GM18499 (cell line): ENCODE data around the gene STAT4.

Source experiments
- ATAC-seq: cut with Tn5 transposase; IDR thresholded peaks from one replicate; pipeline ENCODE4 v1.9.1; 2021; ENCODE audit warnings: moderate number of reproducible peaks; ENCODE audit not compliant: insufficient read depth, unreplicated experiment

The STAT4 gene

DNA sequence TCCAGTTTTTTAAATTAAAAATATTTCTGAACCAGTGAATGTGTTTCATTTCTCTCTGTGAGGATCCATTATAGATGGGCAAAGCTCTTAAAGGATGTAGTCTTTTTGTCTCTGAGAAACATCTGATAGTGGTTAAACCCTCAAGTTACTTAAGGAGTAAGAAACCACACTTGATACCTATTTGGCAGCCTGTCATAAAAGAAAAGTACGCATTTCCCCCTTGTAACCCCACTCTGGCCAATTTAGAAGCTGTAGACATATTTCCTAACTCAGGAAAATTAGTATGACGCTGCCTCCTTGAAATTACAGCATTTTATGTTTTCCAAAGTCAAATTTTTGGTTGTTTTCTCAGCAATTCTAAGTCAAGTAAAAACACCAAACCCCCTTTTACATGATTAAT is 2.0 kb downstream of the STAT4 start:
- ATAC-seq, result no peak

DNA sequence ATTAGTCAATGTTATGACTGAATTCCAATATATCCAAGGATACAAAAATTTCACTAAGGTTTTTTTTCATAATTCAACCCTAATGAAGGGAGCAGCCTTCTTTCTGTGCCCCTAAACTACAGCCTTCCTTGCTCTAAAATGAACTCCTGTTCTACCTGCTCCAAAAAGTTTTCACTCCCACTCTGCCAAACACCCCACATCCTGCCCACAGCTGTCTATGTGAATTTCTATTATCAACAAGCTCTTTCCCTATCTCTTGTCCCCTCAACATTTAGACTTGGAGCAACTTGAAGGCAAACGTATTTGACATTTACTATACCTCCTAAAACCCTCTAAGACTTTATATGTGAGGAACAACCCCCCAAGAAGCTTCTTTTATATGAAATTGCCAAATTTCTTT is 2.5 kb downstream of the STAT4 start:
- no peak for ATAC-seq

DNA sequence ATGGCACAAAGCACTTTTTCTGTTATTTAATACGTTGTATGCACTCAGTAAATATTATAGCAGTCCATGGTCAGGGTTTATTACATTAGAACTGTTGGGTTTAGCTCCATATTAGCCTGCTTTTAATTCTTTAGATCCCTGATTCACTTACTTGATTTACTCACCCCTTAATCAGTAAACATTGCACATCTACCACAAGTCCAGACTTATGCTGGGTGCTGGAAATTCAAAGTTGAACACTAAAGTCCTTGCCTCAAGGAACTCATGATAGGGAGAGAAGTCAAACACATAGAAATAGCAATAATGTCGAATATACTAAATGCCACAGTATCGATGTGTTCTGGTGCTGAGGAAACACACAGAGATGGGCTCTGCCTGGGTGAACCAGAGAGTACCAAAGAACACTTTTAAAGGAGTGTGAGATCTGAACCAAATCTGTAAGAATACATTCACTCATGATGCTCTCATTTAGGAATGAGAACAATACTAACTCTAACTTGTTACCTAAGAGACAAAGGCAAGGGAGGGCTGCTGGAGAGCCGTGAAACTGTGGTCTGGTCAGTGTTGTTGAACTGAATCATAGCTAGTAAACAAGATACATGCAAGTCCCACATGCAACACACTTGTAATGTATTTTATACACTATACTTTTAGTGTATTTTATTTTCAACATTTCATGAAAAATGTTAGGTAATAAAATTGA is 4.9 kb downstream of the STAT4 start:
- no peak for ATAC-seq

DNA sequence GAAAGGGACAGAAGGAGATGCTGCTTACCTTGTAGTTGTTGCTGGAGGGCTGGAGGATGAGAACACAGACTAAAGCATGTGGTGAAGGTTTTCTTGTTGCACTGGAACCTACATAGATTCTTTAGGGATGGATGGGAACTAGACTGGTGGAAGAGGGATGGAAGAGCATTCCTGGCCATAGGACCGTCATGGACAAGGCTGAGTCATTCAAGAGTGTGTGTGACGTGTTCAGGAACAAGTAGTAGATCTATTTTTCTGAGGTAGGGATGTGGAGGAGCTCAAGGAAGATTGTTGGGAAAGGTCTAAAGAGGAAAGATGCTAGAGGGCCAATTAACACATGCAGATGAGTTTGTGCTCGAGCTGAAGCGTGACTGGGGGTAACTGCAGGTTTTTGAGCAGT is 6.6 kb downstream of the STAT4 start:
- ATAC-seq, result no peak

DNA sequence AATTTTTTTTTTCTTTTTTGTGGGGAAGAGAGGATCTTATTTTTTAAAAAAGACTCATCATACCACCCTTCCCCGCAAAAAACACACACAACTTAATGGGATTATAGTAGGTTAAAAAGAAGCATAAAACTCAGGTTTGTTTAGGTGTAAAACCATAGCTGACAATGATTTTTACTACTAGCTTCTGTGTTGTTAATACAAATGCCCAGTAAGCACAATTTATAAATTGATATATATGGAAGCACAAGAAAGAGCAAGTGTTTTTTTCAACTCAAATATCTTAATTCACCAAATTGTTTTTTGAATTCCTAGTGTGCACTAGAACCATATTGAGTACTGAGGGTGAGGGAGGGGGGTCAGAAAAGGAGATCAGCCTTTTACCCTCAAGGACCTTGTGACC is 7.0 kb downstream of the STAT4 start:
- ATAC-seq, result no peak

DNA sequence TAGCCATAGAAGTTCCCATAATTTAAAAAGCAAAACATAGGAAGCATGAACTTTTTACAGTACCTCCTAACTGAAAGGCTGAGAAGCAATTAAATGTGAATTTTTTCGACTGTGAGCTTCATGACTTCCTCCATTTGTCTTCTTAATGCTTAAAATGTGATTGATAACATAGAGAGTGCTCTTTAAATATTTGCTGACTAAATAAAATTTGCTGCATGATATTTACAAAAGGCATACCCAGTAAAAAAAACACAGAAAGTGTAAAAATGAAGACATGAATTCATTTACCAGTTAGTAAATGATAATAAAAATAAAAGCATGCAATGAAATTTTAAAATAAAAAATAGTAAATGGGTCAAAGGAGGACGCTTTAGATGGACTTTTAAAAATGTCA is 21.9 kb downstream of the STAT4 start:
- ATAC-seq, result no peak

DNA sequence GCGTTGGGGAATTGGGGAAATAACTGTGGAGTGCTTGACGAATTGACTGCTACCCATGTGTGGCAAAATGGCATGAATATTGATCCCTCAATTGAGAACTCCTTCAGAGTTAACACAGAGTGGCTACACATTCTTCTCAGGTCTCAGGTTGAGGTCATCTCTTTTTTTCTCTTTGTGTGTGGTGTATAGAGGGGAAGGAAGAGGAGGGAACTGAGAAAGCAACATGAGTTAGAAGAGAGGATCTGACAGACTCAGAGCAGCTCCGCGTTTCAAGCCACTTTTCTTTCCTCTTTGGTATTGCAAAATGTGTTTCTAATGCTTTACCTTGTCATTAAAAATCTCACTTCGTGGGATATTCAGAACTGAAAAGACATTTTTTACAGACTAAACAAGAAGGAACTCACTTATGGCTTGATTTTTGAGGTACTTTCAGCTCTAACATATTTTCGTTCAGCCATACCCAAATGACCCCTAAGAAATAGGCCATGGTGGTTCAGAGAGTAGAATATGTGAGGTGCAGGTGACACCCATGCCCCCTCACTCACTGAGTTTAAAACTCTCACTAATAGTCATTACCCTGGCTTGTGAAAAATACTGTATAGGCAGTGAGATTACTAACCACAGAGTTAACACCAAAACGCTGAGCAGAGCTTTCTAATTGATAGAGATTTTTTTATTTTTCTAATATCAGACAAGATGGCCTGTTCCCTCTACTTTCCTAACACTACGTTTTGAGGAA is 22.5 kb downstream of the STAT4 start:
- peak; percentile 97 for ATAC-seq

DNA sequence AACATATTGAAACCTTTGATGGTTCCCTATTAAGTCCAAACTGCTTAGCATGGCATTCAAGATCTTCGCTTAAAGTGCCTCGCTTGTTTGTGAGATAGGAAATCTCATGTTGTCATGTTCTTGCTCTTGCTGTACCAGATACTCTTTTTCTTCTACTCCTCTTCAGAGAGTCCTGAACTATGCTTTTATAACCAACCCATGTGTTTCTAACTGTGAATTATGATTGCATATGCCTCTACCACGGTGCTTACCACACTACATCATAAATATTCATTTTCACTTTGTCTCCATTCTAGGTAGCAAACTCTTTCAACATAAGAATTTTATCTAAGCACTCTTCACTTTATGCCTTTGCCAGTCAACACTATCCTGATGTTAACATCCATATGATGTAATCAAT is 23.6 kb downstream of the STAT4 start:
- ATAC-seq, result no peak

DNA sequence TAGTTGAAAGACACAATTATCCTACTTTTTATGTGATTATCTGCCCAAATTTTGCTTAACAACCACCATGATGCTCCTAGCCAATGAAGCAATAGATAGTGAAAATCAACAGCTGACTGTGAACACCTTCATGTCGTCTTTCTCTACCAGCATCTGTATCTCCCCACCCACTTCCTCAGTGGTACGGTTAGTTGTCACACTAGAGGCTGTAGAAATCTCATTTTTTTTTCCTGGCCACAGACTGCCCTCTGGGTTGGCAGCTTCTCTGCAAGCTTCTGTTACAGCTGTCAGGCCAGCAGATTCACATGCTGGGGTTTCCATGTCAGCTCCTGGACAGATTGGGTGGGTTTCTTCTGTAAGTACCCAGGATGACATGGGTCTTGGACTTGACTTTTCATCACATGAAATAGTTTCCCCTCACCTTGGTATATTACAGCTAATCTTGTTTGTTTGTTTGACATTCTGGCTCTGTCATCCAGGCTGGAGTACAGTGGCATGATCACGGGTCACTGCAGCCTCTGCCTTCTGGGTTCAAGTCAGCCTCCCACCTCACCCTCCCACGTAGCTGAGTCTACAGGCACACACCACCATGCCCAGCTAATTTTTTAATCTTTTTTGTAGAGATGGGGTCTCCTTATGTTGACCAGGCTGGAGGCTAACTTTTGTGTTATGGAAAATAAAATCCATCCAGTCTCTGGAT is 24.3 kb downstream of the STAT4 start:
- ATAC-seq, result no peak

DNA sequence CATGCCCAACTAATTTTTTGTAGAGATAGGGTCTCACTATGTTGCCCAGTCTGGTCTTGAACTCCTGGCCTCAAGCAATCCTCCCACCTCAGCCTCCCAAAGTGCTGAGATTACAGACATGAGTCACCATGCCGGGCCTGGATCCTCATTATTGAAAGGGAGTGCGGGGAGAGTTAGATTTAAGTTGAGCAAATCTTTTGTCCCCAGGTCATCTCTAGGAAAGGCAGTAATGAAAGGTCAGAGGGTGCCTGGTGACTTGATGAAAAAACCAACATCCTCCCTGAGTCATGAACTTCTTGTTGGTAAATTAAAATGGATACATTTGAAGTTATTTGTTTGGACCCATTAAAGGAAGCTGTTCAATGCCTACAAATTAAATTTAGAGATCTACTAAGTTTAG is 25.1 kb downstream of the STAT4 start:
- no peak for ATAC-seq

DNA sequence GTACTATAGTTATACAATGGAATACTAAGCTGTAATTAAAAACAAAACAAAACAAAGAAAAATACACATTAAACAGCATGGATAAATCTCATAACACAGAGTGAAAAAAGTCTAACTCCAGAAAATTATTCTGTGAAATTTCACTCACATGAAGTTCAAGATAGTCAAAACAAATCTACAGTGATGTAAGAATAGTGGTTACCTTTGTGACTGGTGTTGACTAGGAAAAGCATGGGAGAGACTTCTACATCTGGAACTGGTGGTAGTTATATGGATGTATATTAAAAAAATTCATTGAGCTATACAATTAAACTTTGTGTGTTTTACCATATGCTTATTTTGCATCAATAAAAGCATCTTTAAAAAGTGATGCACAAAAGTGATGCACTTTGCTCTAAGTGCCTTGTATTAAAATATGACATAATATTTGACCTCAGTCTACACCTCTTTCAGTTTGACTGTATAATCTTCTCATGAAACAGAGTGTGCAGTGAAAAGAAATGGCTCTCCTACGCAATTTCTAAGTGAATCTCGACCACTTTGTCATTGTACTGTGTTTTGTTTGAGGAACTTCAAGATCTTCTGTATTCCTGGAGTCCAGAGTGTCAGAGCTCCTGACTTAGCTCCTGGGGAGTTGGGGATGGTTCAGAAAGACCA is 28.0 kb downstream of the STAT4 start:
- ATAC-seq, result peak; percentile 87

DNA sequence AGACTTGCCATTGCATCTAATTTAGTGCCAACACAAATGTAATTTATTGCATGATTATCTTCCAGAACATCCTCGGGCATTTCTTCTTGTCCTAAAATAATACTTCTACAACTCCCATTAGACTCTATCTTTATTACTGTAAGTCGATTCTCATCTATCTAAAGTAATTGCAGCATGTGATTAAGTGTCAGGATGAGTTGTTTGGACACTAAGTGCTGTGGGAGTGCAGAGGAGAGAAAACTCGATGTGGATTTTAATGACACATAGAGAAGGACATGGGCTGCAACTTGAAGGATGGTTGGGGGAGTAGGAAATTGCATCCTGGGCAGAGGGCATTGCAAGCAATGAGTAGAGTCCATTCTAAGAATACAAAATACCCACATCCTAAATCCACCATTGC is 33.5 kb downstream of the STAT4 start:
- no peak for ATAC-seq

DNA sequence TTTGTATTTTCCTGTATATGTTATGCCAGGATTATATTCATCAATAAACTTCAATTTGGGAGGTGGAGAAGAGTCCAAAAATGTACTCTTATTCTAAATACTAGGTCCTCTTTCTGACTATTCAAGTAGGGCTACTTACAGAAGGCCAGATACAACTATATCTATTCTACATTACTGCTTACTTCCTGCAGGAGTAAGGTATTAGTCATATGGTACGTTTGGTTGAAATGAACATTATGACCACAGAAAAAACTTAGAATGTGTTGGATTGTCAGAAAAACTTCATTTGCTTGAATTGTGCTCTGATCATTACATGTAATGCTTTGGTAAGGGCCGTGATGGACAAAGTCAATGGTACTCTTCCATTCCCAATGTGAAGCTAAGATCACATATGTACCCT is 35.0 kb downstream of the STAT4 start:
- ATAC-seq, result peak; percentile 42

DNA sequence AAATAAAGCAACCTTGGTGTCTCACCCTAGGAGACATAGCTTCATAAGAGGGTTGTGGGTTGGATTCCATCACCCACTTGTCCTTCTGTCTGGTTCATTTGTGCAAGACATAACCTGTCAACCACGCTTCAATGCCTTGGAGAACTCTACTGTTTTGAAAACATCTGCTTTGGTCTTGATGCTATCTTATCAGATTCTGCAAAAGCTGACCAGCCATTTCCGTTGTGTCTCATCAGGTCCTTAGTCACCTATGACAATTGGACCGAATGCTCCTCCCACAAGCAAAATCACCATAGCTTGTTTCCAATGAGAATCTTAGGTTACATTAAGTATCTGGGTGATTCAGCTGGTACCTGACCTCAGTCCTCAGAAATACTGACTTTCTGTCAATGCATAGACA is 35.4 kb downstream of the STAT4 start:
- ATAC-seq, result peak; percentile 36

DNA sequence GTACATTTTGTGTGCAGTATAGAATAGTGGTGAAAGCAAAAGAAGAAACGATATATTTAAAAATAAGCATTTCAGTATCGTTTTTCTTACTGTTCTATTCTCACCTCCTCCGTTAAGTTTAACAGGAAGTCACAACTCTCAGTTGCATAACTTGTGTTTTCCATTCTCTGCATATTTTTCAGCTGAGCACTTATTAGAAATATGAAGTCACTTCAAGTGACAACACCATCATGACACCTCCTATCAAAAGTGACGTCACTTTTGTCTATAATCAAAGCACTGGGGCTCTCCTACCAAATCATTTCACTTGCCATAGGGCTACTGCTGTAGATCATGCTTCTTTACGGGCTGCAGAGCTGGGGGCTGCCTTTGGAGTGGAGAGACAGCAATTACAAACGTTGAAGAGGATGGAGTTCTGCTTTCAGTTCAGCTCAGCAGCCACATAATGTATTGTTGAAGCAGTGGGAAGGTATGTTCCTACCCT is 36.3 kb downstream of the STAT4 start:
- peak; percentile 66 for ATAC-seq

DNA sequence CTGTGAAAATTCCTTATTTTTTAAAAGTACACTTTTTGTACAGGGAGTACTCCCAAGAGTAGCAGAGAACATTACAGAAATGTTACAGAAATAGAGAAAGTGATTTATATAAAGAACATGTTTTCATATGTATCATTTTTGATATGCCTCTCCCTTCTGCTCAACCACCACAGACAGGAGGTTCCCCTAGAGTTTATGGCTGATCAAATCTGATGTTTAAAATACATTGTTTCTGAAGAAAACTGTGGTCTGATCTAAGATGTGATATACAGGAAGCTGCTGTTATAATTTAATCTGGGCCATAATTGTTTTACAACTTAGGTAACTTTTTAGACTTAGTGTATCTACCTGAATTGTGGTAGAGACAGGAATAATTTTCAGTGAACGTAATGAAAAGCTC is 37.0 kb downstream of the STAT4 start:
- ATAC-seq, result no peak

DNA sequence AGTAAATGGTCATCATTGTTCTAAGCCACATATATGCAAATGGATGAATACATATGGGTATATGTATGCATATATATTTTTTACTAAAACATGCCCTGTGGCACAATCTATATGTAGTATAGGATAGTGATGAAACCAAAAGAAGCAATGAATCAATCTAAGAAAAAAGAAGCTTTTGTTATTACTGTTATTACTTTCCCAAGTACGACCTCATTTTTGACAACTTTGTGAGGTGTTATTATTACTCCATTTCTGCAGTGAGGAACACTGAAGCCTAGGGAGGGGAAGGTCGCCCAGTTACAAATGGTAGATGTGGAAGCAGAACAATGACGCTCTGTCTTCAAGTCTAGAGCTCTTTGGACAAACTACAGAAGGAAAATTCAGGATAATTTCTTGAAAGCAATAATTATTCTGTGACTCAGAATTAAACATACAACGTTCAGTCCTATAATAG is 38.3 kb downstream of the STAT4 start:
- ATAC-seq, result no peak

DNA sequence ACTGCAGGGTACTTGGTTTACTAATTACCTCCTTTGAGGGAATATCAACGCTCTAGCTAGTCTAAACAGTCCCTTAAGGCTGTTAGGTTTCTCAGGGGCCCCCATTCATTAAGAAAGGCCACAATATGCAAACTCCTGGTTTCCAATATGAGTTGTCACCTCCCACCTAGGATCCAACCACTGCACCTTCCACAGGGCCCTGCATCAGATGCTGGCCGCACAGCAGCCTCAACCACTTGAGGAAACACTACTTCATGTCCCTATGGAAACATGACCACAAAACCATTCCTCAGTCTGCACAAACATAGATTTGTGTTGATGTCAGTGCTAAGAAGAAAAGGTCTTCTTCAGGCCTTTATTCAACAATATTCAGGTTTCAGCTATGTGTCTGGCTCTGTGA is 40.9 kb downstream of the STAT4 start:
- no peak for ATAC-seq

DNA sequence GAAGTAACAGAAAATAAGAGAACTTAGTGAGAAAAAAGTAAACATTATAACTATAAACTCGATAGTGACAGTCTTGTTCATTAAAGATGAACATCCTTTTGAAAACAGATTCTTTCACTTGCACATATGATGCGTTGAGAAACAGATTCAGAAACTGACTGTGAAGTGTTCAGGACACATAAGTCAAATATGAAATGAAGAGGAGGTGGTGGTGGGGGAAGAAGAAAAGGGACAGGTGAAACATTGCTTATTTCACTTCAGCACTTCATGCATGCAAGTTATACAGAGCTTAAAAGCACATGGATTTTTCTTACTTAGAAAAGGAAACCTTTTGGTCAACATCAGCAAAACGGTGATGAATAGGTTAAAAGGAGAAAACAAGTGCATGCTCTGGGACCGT is 42.5 kb downstream of the STAT4 start:
- ATAC-seq, result no peak

DNA sequence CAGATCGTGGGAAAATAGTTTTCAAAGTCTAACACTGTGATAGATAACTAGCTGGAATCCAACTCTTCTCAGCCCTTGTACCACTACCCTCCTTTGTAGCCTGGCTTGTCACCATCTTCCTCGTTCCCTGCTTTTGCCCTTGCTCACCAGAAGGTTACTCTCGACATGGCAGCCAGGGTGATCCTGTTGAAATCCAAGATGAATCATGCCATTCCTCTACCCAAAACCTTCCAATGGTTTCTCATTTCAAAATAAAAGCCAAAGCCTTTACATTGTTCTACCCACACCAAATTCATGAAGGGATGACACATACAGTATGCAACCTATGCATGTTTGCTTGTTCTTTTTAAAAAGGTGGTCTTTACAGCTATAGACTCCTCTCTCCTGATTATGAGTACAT is 45.7 kb downstream of the STAT4 start:
- ATAC-seq, result no peak

DNA sequence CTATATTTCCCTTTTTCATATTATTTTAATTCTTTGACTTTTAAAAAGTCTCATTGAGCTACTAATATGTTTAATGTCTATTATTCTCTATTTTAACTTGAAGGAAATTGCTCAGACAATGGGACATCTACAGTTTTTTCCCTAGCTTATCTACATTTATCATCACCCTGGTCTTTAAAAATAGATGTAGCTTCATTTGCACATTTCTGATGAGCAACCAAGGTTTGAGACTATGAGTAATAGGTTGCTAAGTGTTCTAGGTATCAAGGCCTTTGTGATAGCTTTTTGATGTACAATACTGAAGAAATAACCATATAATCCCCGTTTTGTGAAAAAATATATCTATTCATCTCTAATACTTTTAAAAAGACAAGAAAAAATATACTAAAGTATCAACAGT is 47.0 kb downstream of the STAT4 start:
- ATAC-seq, result no peak
